Activated CD8-positive, alpha-beta memory T cell treated with anti-CD3 and anti-CD28 coated beads, Interleukin-2, amount 50 U/mL, for 4 hours (primary cell): ENCODE measurements around the gene CNTFR.

Source experiments
- DNase-seq: peaks from one replicate; pipeline ENCODE4 v3.0.0-alpha.2; 2020

Gene CNTFR

GRCh38 chr9:34570809-34571480 is 18.6 kb downstream of the CNTFR start:
- DNase-seq, result no peak

- DNase-seq, result no peak
These were observed 19.1 kb downstream of the CNTFR start for GRCh38 chr9:34570376-34570775.

GRCh38 chr9:34568774-34569173 is 20.8 kb downstream of the CNTFR start:
- no peak for DNase-seq

DNA sequence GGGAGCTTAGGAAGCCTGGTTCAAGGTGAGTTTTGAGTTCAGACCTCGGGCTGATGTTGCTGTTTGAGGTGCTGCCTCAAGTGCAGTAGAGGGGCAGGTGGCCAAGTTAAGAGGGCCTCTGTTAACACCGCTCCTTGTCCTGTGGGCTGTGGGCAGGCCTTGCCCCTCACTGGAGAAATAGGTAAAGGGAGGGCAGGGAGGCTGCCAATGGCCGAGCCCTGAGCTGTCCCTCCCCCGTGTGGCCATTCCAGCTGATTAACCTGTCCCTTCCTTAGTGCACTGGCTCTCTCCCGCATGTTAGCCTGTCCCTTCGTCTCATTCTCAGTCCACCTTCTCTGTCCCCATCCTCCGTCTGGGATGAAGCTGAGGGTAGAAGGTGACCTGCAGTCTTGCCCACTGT is 21.4 kb downstream of the CNTFR start:
- DNase-seq, result no peak

- DNase-seq, result no peak
These were observed 22.6 kb downstream of the CNTFR start for GRCh38 chr9:34566972-34567371.

- no peak for DNase-seq
These were observed 23.2 kb downstream of the CNTFR start for GRCh38 chr9:34566322-34566721.

DNA sequence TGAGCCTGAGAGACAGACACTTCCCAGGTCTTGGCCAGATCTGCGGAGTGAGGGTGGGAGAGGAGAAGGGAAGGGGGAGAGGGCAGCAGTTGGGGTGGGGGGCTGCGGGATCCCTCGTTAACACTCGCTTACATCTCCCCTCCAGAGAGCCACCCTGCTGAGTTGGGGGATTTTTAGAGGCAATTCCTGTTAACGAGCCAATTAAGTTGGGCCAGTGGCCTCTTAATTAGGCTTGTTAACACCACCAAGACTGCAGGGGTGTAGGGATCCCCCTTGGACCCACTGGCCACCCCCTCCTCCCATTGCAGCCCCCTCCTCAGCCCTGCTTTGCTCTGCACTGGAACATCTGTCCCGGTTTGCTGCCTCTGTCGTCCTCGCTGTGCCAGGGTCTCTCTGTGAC is 23.7 kb downstream of the CNTFR start:
- DNase-seq, result no peak

DNA sequence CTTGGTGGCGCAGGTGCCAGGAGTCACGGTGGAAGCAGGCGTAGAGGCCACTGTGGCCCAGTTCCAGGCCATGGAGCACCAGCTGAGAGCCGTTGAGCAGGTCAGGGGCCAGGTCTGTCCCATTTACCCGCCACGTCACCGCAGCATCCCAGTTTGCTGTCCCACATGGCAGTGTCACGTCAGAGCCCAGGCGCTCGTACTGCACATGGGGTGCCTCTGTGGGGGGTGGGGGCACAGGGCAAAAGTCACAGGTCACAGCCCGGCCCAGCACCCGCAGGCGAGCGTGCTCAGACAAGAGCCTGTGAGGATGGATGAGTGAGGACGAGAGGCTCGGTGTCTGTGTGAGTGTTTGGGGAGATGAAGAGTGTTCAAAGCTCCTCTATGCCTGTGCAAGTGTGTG is 24.9 kb downstream of the CNTFR start:
- DNase-seq, result no peak

- no peak for DNase-seq
These were observed 26.3 kb downstream of the CNTFR start for GRCh38 chr9:34563262-34563661.

DNA sequence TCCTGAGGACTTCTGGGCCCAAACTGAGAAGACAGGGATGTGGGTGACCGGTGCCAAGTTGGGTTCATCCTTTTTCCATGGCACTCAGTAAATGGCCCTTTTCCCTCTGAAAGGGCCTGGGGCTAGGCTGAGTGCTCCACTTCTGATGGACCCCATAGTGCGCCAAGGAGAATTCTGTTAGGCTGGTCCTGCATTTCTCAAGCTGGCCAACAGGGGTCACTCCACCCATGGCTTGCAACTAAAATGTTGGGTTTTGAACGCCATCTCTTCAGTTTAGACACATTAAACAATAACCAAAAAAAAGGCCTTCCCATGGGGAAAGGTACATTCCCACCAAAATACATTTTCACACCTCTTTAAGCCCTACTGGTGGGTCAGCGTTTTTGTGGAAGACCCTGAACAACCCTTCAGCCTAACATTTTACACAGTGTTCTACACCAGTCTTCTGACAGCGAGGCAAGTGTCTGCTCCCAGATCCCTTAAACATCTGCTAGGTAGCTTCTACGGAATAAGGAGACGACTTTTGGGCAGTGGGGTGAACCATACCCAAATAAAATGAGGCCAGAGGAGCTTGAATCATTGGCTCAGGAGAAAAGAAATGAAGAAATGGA is 27.3 kb downstream of the CNTFR start:
- no peak for DNase-seq

DNA sequence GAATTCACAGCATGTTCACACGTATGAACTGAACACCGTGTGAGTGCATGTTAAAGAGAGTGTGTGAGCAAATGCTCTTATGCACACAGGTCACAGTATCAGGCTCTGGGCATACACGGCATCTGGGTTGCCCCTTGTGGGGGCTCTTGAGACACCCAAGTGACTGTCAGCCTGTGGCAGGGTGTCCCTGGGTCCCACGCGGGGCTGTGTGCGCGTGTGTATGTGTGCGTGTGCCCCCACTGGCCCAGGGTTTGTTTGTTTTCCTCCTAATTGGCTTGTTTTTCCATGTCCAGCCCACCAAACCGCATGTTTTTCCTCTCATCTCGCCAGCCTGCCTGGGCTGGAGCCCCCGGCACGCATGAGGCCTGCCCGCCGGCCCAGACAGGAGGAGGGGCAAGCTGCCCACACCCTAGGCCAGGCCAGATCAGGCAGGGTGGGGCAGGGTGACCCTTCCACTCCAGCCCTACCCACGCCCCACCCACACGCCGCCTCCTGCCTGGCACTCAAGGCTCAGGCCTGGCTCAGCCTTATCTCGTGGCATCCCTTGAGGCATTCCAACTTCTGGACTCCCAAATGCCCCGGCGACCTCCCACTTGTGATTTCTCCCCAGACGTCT is 28.8 kb downstream of the CNTFR start:
- no peak for DNase-seq

DNA sequence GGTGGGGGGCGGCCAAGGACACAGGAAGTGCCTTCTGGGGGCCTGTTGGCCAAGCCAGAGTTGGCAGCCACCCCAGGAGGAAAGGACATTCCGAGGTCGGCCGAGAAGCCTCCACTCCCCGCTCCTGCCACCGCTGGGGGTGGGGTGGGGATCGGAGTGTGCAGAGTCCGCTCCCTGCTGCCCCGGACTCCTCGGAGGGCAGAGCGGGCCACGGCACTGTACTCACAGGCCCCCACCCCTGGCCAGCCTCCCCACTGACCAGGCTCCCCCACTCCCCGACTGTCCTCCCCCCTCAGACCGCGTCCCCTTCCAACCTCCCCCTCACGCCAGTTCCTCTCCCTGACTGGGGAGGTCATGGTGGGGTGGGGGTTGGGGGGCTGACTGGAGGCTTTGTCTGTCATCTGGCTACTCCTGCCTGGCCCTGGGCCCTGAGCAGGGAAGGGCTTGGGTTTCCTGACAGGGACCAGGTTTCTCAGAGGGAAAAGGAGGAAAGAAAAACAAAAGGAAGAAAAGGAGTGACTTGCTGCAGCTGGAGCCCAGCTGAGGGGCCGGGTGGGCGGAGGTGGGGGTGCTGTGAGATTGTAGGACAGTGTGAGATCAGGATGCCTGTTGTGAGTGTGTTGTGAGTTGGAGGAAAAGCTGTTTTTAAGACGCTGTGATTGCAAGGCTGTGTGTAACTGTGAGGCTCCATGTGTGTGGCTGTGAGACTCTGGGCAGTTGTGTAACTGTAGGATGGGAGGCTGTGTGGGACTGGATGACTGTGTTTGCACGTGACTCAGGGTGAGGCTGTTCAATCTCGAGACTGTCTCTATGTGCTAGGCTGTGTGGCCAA is 29.7 kb downstream of the CNTFR start:
- DNase-seq, result no peak

DNA sequence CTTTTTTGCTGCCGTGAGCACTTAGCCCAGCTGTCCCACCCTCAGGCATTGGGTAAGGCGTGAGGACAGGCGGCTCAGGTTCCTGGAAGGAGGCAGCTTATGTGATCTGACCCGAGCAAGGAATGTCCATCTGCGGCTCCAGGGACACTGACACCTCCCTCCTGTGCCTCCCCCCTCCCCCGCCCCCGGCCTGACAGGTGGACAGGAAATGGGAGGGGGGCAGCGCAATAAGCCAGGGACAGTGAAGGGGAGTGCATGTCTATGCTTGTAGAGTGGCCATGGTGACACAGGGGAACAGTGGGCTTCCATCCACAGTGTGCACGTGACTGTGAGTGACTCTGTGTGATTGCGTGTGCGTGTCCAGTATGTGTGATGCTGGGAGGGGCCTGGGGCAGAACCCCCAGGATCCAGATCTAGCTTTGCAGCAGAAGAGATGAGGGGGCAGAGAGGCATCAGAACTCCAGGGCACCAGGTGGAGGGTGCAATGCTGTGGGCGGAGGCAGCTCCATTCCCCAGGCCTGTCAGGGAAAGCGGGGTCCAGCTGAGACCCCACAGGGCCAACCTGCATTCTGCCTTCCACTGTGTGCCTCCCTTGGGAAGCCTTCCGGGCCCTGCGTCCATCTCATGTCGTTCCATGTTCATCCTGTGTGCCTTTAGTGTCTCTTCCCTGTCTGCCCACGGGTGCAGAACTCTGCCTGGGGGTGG is 30.5 kb downstream of the CNTFR start:
- DNase-seq, result no peak

- DNase-seq, result no peak
These were observed 31.2 kb downstream of the CNTFR start for GRCh38 chr9:34558364-34558763.

GRCh38 chr9:34557426-34558321 is 31.9 kb downstream of the CNTFR start:
- no peak for DNase-seq

- no peak for DNase-seq
These were observed 32.6 kb downstream of the CNTFR start for GRCh38 chr9:34556949-34557348.

GRCh38 chr9:34555936-34556525 is 33.5 kb downstream of the CNTFR start:
- DNase-seq, result no peak

GRCh38 chr9:34555500-34555899 is 34.0 kb downstream of the CNTFR start:
- no peak for DNase-seq

DNA sequence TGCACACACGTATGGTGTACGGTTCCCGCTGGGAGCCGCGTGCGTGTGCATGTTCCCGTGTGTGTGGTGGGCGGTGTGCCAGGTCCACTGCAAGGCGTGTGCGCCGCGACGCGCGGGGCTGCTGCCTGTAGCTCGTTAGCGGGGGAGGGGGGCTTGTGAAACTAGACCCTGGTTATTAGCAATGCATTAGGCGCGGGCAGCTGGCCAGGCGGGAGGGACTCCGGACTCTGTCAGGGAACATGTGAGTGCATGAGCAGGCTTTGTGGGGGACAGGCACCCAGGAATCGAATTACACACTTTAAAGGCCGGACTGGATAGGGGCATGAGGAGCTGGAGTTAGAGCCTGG is 34.5 kb downstream of the CNTFR start:
- no peak for DNase-seq

DNA sequence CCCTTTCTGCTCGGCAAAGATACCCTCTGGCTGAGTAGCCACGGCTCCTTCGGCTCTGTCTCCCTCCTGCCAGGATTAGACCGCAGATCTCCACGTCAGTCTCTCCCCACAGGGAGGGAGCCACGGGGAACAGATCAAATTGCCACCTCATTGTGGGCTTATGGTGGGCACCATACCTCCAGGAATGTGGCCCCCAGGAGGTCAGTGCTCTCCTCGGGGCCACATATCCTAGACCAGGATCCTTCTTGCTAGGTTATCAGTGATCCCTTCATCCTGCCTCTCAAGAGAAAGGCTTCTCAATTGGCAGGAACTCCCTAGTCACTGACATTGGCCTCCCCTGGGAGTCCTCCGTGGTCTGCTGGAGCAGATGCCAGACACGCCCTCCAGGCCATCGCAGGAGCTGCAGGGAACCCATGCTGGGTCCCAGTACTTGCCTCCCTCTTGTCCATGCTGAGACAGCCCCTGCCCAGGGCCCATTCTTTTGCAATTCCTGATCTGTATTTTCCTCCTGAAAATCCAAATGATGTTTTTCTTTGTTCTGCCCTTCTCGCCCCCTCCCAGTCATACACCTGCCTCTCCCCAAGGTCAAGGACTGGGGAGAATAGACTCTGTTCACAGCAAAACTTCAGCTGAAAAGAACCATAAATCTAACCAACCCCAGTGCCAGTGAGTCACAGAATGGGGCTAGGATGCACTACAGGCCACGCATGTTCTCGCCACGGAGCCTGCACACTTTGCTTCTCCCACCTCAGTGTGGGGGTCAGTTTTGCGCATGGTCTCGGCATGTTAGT is 35.1 kb downstream of the CNTFR start:
- DNase-seq, result no peak

DNA sequence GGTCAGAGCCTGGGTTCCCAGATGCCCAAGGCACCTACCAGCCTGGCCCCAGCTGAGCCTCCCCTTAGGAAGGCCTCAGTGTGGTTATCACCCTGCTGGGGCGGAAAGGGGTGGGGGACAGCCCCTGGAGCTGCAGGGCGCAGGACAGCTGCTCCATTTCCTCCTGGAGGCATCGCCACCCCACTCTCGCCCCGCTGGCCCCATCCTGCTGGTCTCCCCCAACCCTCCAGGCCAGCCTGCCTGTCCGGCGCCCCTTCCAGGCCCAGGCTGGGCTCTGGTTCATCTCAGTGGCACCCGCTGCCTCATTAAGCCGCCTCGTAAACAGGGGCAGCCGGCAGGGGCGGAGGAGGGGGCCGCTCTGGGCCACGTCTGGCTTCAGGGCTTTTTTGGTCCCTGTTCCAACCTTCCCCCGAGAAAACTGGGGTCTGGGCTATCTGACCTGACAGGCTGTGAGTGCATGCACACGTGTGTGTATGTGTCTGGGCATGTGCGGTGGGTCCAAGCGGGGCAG is 36.0 kb downstream of the CNTFR start:
- DNase-seq, result no peak
